SU-DHL-6 (cell line): ENCODE data around the gene WAPL.

Experiments used
- H2AFZ ChIP-seq: fragments of 200-600 bp; sonication (generic); 2 replicates; pipeline ENCODE4 v1.6.1; 2014; ENCODE audit warnings: low read depth, mild to moderate bottlenecking, moderate library complexity, mixed read lengths, antibody characterized with exemption, low read length; ENCODE audit not compliant: severe bottlenecking
- H3F3A ChIP-seq: fragments of 200-600 bp; shearing (Covaris generic); 2 replicates; pipeline ENCODE4 v1.6.0; 2016; ENCODE audit warnings: antibody characterized with exemption, mild to moderate bottlenecking; ENCODE audit not compliant: insufficient read depth
- H3K27ac ChIP-seq: fragments of 200-600 bp; sonication (generic); 2 replicates; pipeline ENCODE4 v1.5.1; 2016; ENCODE audit warnings: low read depth, mild to moderate bottlenecking, low read length, moderate library complexity, mixed read lengths
- H3K27me3 ChIP-seq: fragments of 200-600 bp; sonication (generic), shearing (Covaris generic); 2 replicates; pipeline ENCODE4 v1.6.0; 2014; ENCODE audit warnings: mild to moderate bottlenecking, low read length
- H3K36me3 ChIP-seq: fragments of 200-600 bp; sonication (generic); 2 replicates; pipeline ENCODE4 v1.6.1; 2014; ENCODE audit warnings: mild to moderate bottlenecking, low read length, mixed read lengths
- H3K4me2 ChIP-seq: fragments of 300-600, 200-600 bp; shearing (Covaris generic), sonication (generic); 2 replicates; pipeline ENCODE4 v1.6.0; 2014; ENCODE audit warnings: low read length, low read depth, mild to moderate bottlenecking; ENCODE audit not compliant: poor library complexity, severe bottlenecking
- H3K4me3 ChIP-seq: fragments of 200-600 bp; sonication (generic); 2 replicates; pipeline ENCODE4 v1.5.1; 2014; ENCODE audit warnings: antibody characterized with exemption, low read length, mild to moderate bottlenecking, mixed read lengths; ENCODE audit not compliant: insufficient read depth, poor library complexity, severe bottlenecking
- H3K79me2 ChIP-seq: fragments of 200-600 bp; sonication (generic); 2 replicates; pipeline ENCODE4 v1.6.1; 2014; ENCODE audit warnings: mild to moderate bottlenecking, low read length, moderate library complexity; ENCODE audit not compliant: insufficient read depth
- H3K9ac ChIP-seq: fragments of 200-600 bp; sonication (generic); 2 replicates; pipeline ENCODE4 v1.7.0; 2014; ENCODE audit warnings: mild to moderate bottlenecking, low read length
- H3K9me2 ChIP-seq: fragments of 200-600 bp; sonication (generic); replicated peaks from 2 replicates; pipeline ENCODE4 v1.6.1; 2014; ENCODE audit warnings: low read length; ENCODE audit not compliant: insufficient read depth
- H3K9me3 ChIP-seq: fragments of 200-600 bp; sonication (generic); 2 replicates; pipeline ENCODE4 v1.6.1; 2014; ENCODE audit warnings: low read length, mixed read lengths; ENCODE audit not compliant: insufficient read depth
- H4K20me1 ChIP-seq: fragments of 200-600 bp; sonication (generic); 2 replicates; pipeline ENCODE4 v1.6.1; 2014; ENCODE audit warnings: low read depth, mild to moderate bottlenecking, antibody characterized with exemption, low read length, moderate library complexity, mixed read lengths
- EZH2phosphoT487 ChIP-seq: fragments of 200-600 bp; sonication (generic), shearing (Covaris generic); conservative IDR thresholded peaks from 2 replicates; pipeline ENCODE4 v1.6.1; 2018; ENCODE audit warnings: mild to moderate bottlenecking, antibody characterized with exemption, low read length, moderate library complexity, mixed read lengths
- TF ChIP-seq, protein P1 (sequence below): fragments of 200-600 bp; sonication (generic); IDR thresholded peaks from one replicate; pipeline ENCODE4 v1.5.1; 2017; ENCODE audit warnings: antibody characterized with exemption, mild to moderate bottlenecking, low read length, moderate library complexity; ENCODE audit not compliant: insufficient read depth, poor library complexity, severe bottlenecking

Gene WAPL

DNA sequence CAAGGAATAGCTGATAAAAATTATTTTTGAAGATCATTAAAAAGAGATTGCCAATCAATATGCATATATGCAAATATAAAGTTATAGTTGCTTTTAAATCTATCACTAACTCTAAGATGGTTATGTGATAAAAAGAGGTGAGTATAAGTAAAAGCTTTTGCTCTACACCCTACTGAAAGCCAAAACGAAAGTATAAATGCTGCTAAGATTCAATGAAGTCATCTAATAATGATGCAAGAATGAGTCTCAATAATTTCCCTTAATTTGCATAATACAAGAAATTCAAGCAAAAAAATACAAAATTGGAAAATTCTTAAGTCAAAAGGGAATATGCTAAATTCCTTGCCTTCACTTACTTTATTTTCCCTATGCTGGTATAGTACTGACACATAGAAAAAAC lies 75.2 kb downstream of the WAPL start:
- H4K20me1 ChIP-seq = no peaks in the 10 kb centered on the region
- no peak for TF ChIP-seq EZH2phosphoT487
- TF ChIP-seq, protein P1, sequence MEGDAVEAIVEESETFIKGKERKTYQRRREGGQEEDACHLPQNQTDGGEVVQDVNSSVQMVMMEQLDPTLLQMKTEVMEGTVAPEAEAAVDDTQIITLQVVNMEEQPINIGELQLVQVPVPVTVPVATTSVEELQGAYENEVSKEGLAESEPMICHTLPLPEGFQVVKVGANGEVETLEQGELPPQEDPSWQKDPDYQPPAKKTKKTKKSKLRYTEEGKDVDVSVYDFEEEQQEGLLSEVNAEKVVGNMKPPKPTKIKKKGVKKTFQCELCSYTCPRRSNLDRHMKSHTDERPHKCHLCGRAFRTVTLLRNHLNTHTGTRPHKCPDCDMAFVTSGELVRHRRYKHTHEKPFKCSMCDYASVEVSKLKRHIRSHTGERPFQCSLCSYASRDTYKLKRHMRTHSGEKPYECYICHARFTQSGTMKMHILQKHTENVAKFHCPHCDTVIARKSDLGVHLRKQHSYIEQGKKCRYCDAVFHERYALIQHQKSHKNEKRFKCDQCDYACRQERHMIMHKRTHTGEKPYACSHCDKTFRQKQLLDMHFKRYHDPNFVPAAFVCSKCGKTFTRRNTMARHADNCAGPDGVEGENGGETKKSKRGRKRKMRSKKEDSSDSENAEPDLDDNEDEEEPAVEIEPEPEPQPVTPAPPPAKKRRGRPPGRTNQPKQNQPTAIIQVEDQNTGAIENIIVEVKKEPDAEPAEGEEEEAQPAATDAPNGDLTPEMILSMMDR = no peak
- no peak overlapping the region for H3K4me3 ChIP-seq
- H3K27ac ChIP-seq = peak overlapping the region; percentile 94; the same call in 1 of the 2 replicates
- no peak overlapping the region for H2AFZ ChIP-seq
- H3K9me2 ChIP-seq = no peaks in the 10 kb centered on the region
- no peak overlapping the region for H3K4me2 ChIP-seq
- no peak overlapping the region for H3K9ac ChIP-seq
- peaks cover 80% of the 10 kb centered on the region for H3K36me3 ChIP-seq
- H3K79me2 ChIP-seq = peaks cover 33% of the 10 kb centered on the region
- H3F3A ChIP-seq = peaks cover 43% of the 10 kb centered on the region
- H3K27me3 ChIP-seq = no peaks in the 10 kb centered on the region
- no peaks in the 10 kb centered on the region for H3K9me3 ChIP-seq

DNA sequence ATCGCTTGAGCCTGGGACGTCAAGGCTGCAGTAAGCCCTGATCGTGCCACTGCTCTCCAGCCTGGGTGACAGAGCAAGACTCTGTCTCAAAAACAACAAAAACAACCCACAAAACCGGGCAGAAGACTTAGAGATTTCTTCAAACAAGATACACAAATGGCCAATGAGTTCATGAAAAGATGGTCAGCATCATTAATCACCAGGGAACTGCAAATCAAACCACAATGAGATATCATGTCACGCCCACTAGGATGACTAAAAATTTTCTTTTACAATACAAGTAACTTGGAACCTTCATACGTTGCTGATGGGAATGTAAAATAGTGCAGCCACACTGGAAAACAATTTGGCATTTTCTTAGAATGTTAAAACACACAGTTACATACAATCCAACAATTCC lies 77.7 kb downstream of the WAPL start:
- H2AFZ ChIP-seq = no peak overlapping the region
- H4K20me1 ChIP-seq = no peaks in the 10 kb centered on the region
- peaks cover 26% of the 10 kb centered on the region for H3F3A ChIP-seq
- H3K36me3 ChIP-seq = peaks cover 79% of the 10 kb centered on the region
- H3K27ac ChIP-seq = no peak overlapping the region
- no peaks in the 10 kb centered on the region for H3K9me2 ChIP-seq
- H3K4me2 ChIP-seq = no peak overlapping the region
- no peaks in the 10 kb centered on the region for H3K9me3 ChIP-seq
- no peak overlapping the region for H3K4me3 ChIP-seq
- H3K27me3 ChIP-seq = no peaks in the 10 kb centered on the region
- no peak overlapping the region for H3K9ac ChIP-seq
- no peak for TF ChIP-seq EZH2phosphoT487
- TF ChIP-seq, protein P1 = no peak
- peaks cover 20% of the 10 kb centered on the region for H3K79me2 ChIP-seq

DNA sequence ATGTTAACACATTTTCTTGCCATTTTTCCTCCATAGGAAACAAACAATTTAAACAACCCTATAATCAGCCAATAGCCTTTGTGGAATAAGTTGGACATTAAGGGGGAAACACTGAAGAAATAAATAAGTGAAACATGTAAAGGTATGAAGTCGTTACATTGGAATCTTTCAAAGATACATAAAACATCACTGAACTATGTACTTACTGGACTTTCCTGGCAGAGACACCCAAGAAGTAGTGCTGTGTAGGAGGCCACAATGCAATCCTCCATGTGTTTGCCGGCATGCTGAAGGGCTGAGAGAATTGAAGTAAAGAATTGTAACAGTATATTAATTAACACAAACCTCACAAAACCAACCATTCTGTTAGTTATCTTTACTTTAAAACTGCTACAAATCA lies 78.5 kb downstream of the WAPL start:
- no peak overlapping the region for H3K4me2 ChIP-seq
- peaks cover 75% of the 10 kb centered on the region for H3K36me3 ChIP-seq
- H3F3A ChIP-seq = peaks cover 20% of the 10 kb centered on the region
- no peaks in the 10 kb centered on the region for H4K20me1 ChIP-seq
- H3K79me2 ChIP-seq = peaks cover 19% of the 10 kb centered on the region
- H3K4me3 ChIP-seq = no peak overlapping the region
- H2AFZ ChIP-seq = no peak overlapping the region
- no peaks in the 10 kb centered on the region for H3K9me3 ChIP-seq
- TF ChIP-seq EZH2phosphoT487 = no peak
- TF ChIP-seq, protein P1 = no peak
- H3K27ac ChIP-seq = no peak overlapping the region
- H3K27me3 ChIP-seq = no peaks in the 10 kb centered on the region
- H3K9ac ChIP-seq = no peak overlapping the region
- no peaks in the 10 kb centered on the region for H3K9me2 ChIP-seq
